ENCODE results near the gene AHCY.
"Not testable (repeated sequence)": the region's sequence is repeated elsewhere in the genome, so short reads cannot be mapped to it uniquely, and the experiment has no call there.

AHCY gene

GRCh38 chr20:34296468-34296867 lies 6.7 kb downstream of the AHCY start:
- no peak for DNase-seq

GRCh38 chr20:34295284-34295683 lies 7.9 kb downstream of the AHCY start:
- DNase-seq: no peak

- no peak for DNase-seq
These were observed 8.6 kb downstream of the AHCY start for GRCh38 chr20:34294563-34294962.

- no peak for DNase-seq
These were observed 9.6 kb downstream of the AHCY start for GRCh38 chr20:34293589-34293988.

- no peak for DNase-seq
These were observed 10.0 kb downstream of the AHCY start for GRCh38 chr20:34293119-34293518.

- no peak for DNase-seq
These were observed 10.7 kb downstream of the AHCY start for GRCh38 chr20:34292496-34292895.

GRCh38 chr20:34290471-34290870 lies 12.7 kb downstream of the AHCY start:
- no peak for DNase-seq

GRCh38 chr20:34287500-34287899 lies 15.7 kb downstream of the AHCY start:
- DNase-seq: not testable (repeated sequence)

- DNase-seq: no peak
These were observed 17.7 kb downstream of the AHCY start for GRCh38 chr20:34285450-34285849.

GRCh38 chr20:34283844-34284243 lies 19.3 kb downstream of the AHCY start:
- DNase-seq: no peak

GRCh38 chr20:34282041-34282440 lies 21.1 kb downstream of the AHCY start:
- no peak for DNase-seq

GRCh38 chr20:34281177-34281576 lies 22.0 kb downstream of the AHCY start:
- no peak for DNase-seq

- DNase-seq: no peak
These were observed 28.5 kb downstream of the AHCY start for GRCh38 chr20:34274694-34275093.

GRCh38 chr20:34271956-34272355 lies 31.2 kb downstream of the AHCY start:
- no peak for DNase-seq

- DNase-seq: no peak
These were observed 33.0 kb downstream of the AHCY start for GRCh38 chr20:34269996-34270627.

GRCh38 chr20:34268851-34269636 lies 34.1 kb downstream of the AHCY start:
- no peak for DNase-seq

- DNase-seq: no peak
These were observed 35.0 kb downstream of the AHCY start for GRCh38 chr20:34268145-34268544.

GRCh38 chr20:34264141-34264540 lies 39.0 kb downstream of the AHCY start:
- DNase-seq: no peak

- DNase-seq: not testable (repeated sequence)
These were observed 39.7 kb downstream of the AHCY start for GRCh38 chr20:34263468-34263867.

- no peak for DNase-seq
These were observed 40.5 kb downstream of the AHCY start for GRCh38 chr20:34262488-34263288.

GRCh38 chr20:34260208-34260942 lies 42.8 kb downstream of the AHCY start:
- DNase-seq: no peak

GRCh38 chr20:34256629-34257124 lies 46.5 kb downstream of the AHCY start:
- DNase-seq: no peak

GRCh38 chr20:34254979-34255378 lies 48.2 kb downstream of the AHCY start:
- no peak for DNase-seq
